ENCODE results near the gene KCNQ2.

KCNQ2 gene

DNA sequence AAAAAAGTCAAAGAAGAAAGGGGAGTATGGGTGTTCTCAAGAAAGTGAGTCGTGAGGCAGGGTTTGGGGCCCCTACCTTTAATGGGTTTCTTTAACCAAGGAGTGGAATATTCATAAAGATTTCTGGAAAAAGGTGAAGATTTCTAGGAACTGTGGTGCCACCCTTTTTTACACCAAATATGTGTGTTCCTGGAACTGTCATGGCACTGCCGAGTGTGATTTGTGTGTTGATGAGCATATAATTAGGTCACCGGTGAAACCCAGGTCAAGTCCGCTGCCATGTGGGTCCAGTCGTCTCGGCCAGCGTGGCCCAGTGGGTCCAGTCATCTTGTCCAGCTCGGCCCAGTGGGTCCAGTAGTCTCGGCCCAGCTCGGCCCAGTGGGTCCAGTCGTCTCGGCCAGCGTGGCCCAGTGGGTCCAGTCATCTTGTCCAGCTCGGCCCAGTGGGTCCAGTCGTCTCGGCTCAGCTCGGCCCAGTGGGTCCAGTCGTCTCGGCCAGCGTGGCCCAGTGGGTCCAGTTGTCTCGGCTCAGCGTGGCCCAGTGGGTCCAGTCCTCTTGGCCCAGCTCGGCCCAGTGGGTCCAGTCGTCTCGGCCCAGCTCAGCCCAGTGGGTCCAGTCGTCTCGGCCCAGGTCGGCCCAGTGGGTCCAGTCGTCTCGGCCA, 34.8 kb upstream of the KCNQ2 start:
- Mint-ChIP-seq H3K9me3 (no peaks in the 10 kb centered on the region), H3K27ac (no peak overlapping the region), H3K27me3 (peaks cover 36% of the 10 kb centered on the region), H3K4me1 (peaks cover 9% of the 10 kb centered on the region), H3K4me3 (no peak overlapping the region), H3K36me3 (ENCODE audit: low read depth) (peaks cover 2% of the 10 kb centered on the region)
- ATAC-seq: no peak
- DNase-seq: no peak

DNA sequence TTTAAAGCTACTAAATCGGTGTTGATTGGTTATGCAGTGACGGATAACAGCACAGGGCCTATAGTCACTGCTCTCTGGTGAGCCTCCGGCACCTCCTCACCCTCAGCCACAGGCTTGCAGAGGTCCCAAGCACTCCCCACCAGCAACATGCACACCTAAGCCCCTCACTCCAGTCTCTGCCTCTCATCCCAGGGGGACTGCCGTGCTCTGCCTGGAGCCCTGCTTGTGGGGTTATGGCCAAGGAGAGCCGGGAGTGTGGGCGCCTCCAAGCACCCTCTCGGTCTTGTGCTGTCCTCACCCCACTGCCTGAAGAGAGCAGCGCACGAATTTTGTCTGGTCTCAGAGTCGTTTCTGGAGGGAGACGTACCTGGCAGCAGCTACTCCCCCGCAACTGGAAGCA, 33.3 kb upstream of the KCNQ2 start:
- Mint-ChIP-seq H3K36me3 (ENCODE audit: low read depth) (peaks cover 2% of the 10 kb centered on the region), H3K27ac (no peak overlapping the region), H3K4me1 (peaks cover 9% of the 10 kb centered on the region), H3K9me3 (no peaks in the 10 kb centered on the region), H3K4me3 (no peak overlapping the region), H3K27me3 (peaks cover 30% of the 10 kb centered on the region)
- ATAC-seq: no peak
- no peak for DNase-seq

DNA sequence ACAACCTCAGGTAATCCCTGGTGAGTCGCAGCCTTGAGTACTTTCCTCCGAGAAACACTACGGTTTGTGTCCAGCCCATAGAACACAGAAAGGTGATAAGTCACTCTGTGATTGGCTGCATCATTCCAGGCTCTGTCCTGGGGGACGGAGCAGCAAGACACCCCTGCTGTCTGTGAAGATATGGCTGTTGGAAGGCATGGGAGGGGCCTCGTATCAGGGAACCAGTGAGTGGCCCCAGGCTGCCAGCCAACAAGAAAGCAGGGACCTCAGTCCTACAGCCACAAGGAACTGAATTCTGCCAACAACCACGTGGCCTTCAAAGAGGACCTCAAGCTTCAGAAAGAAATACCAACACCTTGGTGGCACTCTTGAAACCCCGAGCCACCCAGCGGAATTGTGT, 32.8 kb upstream of the KCNQ2 start:
- H3K27ac Mint-ChIP-seq: no peak overlapping the region
- no peak overlapping the region for H3K4me3 Mint-ChIP-seq
- peaks cover 9% of the 10 kb centered on the region for H3K4me1 Mint-ChIP-seq
- H3K9me3 Mint-ChIP-seq: no peaks in the 10 kb centered on the region
- ATAC-seq (no peak), DNase-seq (no peak)
- peaks cover 2% of the 10 kb centered on the region for H3K36me3 Mint-ChIP-seq (ENCODE audit: low read depth)
- peaks cover 25% of the 10 kb centered on the region for H3K27me3 Mint-ChIP-seq

DNA sequence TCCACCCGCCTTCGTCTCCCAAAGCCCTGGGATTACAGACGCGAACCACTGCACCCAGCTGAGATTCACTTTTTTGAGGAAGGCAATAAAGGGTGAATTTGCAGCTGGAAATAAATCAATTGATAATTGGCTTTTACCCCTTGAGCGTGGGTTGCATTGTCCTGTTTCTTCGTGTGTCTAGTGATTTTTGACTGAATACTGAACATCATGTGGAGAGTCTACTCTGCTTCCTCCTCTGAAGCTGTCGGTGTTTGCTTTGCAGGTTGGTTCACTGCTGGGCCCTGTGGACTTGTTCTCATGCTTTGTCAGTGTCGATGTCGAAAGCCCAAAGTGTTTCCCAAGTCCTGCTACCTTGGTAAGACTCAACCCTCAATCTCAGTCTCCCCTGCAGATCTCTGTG, 32.2 kb upstream of the KCNQ2 start:
- DNase-seq (no peak), ATAC-seq (no peak)
- Mint-ChIP-seq H3K9me3 (no peaks in the 10 kb centered on the region), H3K4me1 (peaks cover 9% of the 10 kb centered on the region), H3K27ac (no peak overlapping the region), H3K36me3 (ENCODE audit: low read depth) (peaks cover 2% of the 10 kb centered on the region), H3K4me3 (no peak overlapping the region), H3K27me3 (peaks cover 22% of the 10 kb centered on the region)

DNA sequence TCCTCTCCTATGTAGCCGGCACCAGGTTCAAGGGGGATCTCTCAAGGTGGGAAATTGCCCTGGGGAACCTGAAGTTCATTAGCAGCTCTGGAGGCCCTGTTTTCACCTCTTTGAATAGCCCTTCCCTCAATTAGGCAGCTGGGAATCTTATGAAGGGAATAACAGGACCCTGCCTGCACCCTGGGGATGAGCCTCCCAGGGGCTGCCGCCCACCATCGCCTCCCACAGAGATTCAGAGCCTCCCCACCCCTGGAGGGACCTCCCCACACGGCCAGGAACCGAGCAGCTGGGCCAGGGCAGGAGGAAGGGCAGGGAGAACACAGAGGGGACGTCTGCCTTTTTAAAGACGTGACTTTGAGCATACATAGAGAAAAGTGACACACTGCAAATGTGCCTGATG, 31.1 kb upstream of the KCNQ2 start:
- H3K27me3 Mint-ChIP-seq: peaks cover 16% of the 10 kb centered on the region
- no peak overlapping the region for H3K4me3 Mint-ChIP-seq
- peaks cover 9% of the 10 kb centered on the region for H3K4me1 Mint-ChIP-seq
- no peak for ATAC-seq
- no peak overlapping the region for H3K27ac Mint-ChIP-seq
- no peak for DNase-seq
- H3K36me3 Mint-ChIP-seq (ENCODE audit: low read depth): peaks cover 2% of the 10 kb centered on the region
- no peaks in the 10 kb centered on the region for H3K9me3 Mint-ChIP-seq

DNA sequence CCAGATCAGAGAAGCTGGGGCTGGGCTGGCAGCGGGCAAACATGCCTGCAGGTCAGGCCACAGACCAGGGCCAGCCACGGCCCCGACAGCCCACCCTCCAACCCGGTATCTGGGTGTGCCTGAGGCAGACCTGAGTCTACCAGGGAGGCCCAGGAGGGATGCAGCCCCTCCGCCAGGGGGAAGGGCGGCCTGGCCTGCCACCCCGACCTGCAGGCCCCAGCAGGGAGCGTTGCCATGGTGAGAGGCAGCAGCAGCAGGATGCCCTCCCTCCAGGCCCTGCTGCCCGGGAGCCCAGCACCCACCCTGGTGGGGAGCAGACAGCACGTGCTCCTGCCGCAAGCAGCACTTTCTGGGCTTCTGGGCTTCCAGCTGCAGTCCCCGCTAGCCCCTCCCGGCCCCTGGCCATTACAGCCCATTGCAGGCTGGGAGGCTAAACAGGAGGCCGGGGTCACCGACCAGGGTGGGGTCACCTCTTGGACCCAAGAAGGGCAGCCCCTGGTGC, 30.3 kb upstream of the KCNQ2 start:
- H3K36me3 Mint-ChIP-seq (ENCODE audit: low read depth): peaks cover 2% of the 10 kb centered on the region
- no peaks in the 10 kb centered on the region for H3K9me3 Mint-ChIP-seq

DNA sequence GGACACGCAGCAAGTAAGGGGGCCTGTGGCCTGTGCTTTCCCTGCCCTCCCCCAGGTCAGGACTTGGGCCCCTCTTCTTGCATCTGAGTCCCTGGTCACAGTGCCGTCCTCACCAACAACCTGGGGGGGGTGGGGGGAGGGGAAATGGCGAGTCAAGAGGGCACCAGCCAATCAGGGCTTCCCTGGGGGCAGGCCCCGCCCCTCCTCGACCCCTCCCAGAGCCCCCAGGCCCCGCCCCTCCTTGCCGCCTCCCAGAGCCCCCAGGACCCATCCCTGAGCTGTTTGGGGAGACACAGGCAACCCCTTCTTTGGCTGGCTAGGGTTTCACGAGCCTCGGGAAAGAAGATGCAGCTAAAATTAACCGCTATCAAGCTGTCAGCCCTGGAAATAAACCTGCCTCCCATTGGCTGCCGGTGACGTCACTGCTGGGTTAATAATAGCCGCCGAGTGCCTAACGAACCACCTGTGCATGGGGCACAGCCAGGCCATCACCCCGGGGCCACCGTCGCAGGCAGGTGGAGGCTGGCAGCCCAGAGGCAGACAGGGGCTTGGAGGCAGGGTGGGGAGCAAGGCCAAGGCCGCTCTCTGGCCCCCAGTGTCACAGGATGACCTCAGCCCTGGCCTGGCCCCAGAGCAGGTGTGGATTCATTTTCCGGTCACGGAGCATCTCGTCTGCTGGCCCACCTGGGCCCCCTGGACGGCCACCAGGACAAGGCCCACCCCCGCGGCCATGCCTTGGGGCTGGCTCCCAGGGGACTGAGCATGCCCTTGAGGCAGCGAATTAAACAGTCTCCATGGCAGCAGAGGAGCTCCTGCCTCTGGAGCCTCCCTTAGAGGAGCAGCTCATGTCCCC, 29.6 kb upstream of the KCNQ2 start:
- no peak for DNase-seq
- H3K36me3 Mint-ChIP-seq (ENCODE audit: low read depth): peaks cover 2% of the 10 kb centered on the region
- ATAC-seq: no peak
- H3K27me3 Mint-ChIP-seq: peaks cover 15% of the 10 kb centered on the region
- H3K4me3 Mint-ChIP-seq: no peak overlapping the region
- peaks cover 3% of the 10 kb centered on the region for H3K4me1 Mint-ChIP-seq
- H3K9me3 Mint-ChIP-seq: no peaks in the 10 kb centered on the region
- no peak overlapping the region for H3K27ac Mint-ChIP-seq

More for the DNA sequence above, 30.3 kb upstream of the KCNQ2 start:
- no peak overlapping the region for H3K27ac Mint-ChIP-seq
- H3K4me1 Mint-ChIP-seq: peaks cover 4% of the 10 kb centered on the region
- DNase-seq (no peak), ATAC-seq (no peak)
- H3K27me3 Mint-ChIP-seq: peaks cover 12% of the 10 kb centered on the region
- no peak overlapping the region for H3K4me3 Mint-ChIP-seq

DNA sequence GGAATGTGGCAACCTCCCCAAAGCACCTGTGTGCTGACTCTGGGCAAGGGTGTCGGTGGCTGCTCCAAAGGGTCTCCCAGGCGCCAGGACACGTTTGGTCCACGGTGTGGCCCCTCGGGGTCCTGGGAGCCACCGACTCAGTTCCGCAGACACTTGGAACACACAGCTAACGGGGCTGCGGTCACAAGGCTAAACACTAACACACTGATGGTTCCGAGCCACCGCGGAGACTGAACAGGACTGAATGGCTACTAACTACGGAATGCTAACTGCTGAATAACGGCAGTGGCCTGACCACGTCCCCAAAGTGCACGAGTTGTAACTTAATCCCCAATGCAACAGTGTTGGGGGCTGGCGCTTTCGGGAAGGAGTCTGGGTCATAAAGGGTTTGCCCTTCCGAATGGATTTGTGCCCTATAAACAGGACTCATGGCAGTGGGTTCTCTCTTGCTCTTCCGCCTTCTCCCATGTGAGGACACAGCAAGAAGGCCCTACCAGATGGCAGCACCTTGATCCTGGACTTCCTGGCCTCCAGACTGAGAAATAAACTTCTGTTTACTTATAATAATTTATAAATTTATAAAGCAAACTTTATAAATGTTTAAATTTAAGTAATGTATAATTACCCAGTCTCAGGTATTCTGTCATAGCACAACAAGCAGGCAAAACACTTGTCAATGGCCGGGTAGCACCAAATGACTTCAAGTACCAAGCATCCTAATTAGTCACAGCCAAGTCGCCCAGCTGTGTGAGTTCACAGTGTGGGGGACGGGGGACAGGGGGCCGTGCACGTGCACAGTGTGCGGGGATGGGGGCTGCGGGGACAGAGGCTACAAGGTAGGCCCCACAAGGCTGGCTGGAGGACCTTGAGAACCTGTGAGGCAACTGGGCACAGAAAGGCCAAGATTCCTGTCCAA, 28.7 kb upstream of the KCNQ2 start:
- peaks cover 2% of the 10 kb centered on the region for H3K4me1 Mint-ChIP-seq

DNA sequence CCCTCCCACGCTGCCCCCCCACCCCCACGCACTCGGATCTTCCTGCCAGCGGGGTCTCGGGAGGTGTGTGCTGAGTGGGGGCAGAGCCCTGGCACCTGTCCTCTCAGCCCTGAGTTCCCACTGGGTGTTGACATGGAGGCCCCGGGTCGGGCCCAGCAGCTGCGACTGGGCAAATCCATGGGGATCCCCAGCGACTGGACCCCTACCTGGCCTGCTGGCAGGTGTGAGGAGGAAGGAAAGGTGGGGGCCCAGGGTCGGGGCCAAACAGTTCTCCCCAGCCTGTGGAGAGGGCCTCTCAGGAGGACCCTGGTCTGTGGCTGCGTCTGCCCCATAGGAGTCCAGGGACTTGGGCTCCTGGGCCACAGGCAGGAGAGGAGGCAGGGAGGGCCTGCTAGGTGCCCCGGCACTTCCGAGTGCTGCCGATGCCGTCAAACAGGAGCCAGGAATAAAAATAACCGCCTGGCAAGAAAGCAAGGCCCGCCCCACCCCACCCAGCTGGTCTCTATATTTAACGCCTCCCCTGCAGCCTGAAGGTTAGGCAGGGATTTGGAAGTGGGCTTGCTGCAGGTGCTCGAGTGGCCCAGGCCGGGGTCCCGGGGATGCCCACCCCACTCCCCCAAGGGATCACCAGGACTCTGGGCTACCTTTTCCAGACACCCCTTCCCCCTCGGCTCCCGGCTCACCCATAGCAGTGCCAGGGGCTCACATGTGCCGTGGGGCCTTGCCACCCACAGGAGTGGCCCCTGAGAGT, 27.9 kb upstream of the KCNQ2 start:
- no peak for DNase-seq
- no peaks in the 10 kb centered on the region for H3K9me3 Mint-ChIP-seq

More for the DNA sequence above, 28.7 kb upstream of the KCNQ2 start:
- Mint-ChIP-seq H3K4me3 (no peak overlapping the region), H3K27me3 (peaks cover 20% of the 10 kb centered on the region), H3K27ac (no peak overlapping the region), H3K36me3 (ENCODE audit: low read depth) (peaks cover 2% of the 10 kb centered on the region), H3K9me3 (no peaks in the 10 kb centered on the region)
- ATAC-seq: no peak
- no peak for DNase-seq

DNA sequence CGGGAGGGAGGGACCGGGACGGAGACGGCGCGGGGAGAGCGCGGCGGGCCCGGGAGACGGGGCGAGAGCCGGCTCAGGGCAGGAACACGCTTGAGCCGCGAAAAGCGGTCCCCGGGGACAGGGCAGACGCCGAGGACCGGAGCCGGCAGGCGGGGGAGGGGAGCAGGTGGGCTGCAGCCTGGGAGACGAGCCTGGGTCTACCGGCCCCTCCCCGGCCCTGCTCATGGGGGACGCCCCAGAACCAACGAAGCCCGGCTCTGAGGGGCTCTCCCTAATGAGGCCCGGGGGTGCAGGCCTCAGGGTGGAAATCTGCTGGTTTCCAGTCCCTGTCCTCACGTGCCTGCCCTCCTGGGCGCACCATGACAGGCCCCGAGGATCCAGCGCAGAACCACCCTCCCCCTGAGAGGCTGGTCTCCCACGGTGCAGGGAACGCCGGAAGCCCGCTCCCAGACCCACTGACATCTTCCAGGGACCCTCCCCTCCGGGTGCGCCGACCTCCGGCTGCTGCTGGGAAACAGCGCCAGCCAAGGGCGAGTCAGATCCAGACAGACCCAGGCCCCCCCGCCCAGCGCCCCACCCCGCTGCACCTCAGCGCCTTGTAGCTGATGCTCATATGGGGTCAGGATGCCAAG, 27.0 kb upstream of the KCNQ2 start:
- Mint-ChIP-seq H3K27me3 (peaks cover 15% of the 10 kb centered on the region), H3K4me3 (no peak overlapping the region), H3K4me1 (peaks cover 2% of the 10 kb centered on the region), H3K27ac (no peak overlapping the region), H3K36me3 (ENCODE audit: low read depth) (no peaks in the 10 kb centered on the region), H3K9me3 (no peaks in the 10 kb centered on the region)
- DNase-seq (no peak), ATAC-seq (peak; percentile 16)

More for the DNA sequence above, 27.9 kb upstream of the KCNQ2 start:
- H3K27ac Mint-ChIP-seq: no peak overlapping the region
- H3K4me3 Mint-ChIP-seq: no peak overlapping the region
- peaks cover 2% of the 10 kb centered on the region for H3K36me3 Mint-ChIP-seq (ENCODE audit: low read depth)
- peaks cover 2% of the 10 kb centered on the region for H3K4me1 Mint-ChIP-seq
- ATAC-seq: no peak
- H3K27me3 Mint-ChIP-seq: peaks cover 21% of the 10 kb centered on the region

DNA sequence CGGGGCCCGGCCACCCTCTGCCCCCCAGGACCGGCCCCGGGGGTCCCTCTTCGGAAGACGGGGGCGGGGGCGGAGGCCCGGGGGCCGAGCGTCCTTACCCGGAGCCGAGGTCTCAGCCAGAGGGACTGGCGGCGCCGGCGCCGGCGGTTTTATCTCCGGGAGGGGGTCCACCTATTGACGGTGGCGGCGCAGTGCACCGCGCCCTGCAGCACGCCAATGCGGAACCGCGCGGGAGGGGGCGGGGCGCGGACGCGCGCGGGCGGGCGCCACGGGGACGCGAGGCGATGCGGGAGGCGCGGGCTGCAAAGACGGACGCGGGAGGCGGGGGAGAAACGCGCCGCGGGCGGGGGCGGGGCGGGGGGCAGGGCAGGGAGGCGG, 26.5 kb upstream of the KCNQ2 start, which contains the start of gene EEF1A2:
Gene EEF1A2 (minus strand): TSS at position 124 of the 378 bp plus-strand sequence. CDS start 1,320 bp downstream, outside the sequence.
- ATAC-seq: no peak
- H3K4me3 Mint-ChIP-seq: no peak within 1 kb of the TSS

DNA sequence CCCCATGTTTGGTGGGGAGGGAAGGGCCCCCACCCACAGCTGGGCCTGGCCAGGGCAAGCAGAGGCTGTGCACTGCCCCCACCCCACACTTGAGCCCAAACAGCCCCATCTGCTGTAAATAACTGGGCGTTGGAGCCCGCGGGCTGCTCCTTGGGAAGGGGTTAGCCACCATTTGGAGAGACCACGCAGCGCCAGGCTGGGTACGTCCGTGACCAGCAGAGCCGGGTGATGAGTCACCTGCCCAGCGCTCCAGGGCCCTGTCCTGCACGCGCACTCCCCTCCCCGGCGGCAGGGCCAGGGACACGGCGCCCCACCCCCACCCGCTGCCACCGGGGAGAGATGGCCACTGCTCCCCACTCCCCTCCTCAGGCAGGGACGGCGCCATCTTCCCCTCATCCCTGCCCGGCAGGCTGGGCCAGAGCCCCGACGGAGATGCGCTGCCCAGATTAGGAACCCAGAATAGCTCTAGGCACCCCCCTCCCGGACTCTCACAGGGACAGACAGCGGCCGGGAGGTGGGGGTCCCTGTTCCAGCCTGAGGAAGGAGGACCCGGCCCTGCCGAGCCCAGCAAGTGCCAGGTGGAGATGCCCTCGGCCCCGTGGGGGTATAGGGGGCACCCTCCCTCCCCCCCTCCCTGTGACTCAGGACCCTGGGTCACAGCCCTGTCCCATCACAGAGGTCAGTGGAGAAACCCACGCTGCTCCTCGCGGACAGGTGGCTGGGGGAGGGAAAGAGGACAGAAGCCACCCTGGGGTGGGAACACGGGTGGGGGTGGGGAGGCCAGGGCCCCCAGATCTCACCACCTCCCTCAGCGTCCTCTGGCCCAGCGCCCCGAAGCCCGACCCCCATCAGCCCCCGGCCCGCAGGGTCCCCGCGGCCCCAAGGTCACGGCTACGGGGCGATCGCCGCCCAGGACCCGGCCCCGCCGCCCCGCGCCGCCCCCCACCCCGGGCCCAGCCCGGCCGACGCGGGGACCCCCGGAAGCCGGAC, 25.8 kb upstream of the KCNQ2 start:
- no peak overlapping the region for H3K27ac Mint-ChIP-seq
- H3K27me3 Mint-ChIP-seq: peaks cover 15% of the 10 kb centered on the region
- H3K4me3 Mint-ChIP-seq: no peak overlapping the region
- no peaks in the 10 kb centered on the region for H3K36me3 Mint-ChIP-seq (ENCODE audit: low read depth)
- H3K9me3 Mint-ChIP-seq: no peaks in the 10 kb centered on the region
- H3K4me1 Mint-ChIP-seq: peaks cover 2% of the 10 kb centered on the region
- DNase-seq (no peak), ATAC-seq (no peak)

More for the DNA sequence above, 26.5 kb upstream of the KCNQ2 start, which contains the start of gene EEF1A2:
- Mint-ChIP-seq H3K36me3 (ENCODE audit: low read depth) (no peaks in the 10 kb centered on the region), H3K9me3 (no peaks in the 10 kb centered on the region), H3K27me3 (peaks cover 15% of the 10 kb centered on the region), H3K4me1 (peaks cover 2% of the 10 kb centered on the region), H3K27ac (no peak within 1 kb of the TSS)
- no peak for DNase-seq
